ENCODE data around the gene MYO1G. TPM values are rescaled to one million over a fixed set of nuclear protein-coding genes. Genes with fewer than 3 reads are reported as not detected.
A peak's percentile ranks its signal among the peaks of the same experiment; 100 is the strongest.

MYO1G gene
- total and polyA plus RNA-seq, 9 of the 15 experiments (the other 6 are each of a cell fraction or from before 2014, with no cell fraction given): 0.03 to 0.62 (median 0.13) TPM; not detected in 1

GRCh38 chr7:44994877-44995554 lies 16.2 kb upstream of the MYO1G start (continued):
- TF ChIP-seq BHLHE40 (IDR thresholded peaks at IDR 0.05; ENCODE audit: low read length) (peak; percentile 71), ZNF316 (IDR thresholded peaks at IDR 0.05) (no peak), ZNF23 (CRISPR knock-in tag; IDR thresholded peaks at IDR 0.05) (no peak), HSF4 (CRISPR knock-in tag; IDR thresholded peaks at IDR 0.05; ENCODE audit: borderline replicate concordance) (no peak), POU5F1 (IDR thresholded peaks at IDR 0.05; ENCODE audit: borderline replicate concordance, low read depth, low read length, partially characterized antibody) (no peak), ZNF655 (CRISPR knock-in tag; IDR thresholded peaks at IDR 0.05) (no peak), FOXP1 (CRISPR knock-in tag; IDR thresholded peaks at IDR 0.05) (no peak), ZNF592 (IDR thresholded peaks at IDR 0.05) (peak; percentile 88), GATAD2A (IDR thresholded peaks at IDR 0.05) (peak; percentile 96), KLF16 (IDR thresholded peaks at IDR 0.05) (peak; percentile 95), ELK1 (CRISPR knock-in tag; IDR thresholded peaks at IDR 0.05) (no peak), MBD1 (CRISPR knock-in tag; IDR thresholded peaks at IDR 0.05) (no peak), MEIS2 (IDR thresholded peaks at IDR 0.05; ENCODE audit: partially characterized antibody) (peak; percentile 96), ATF7 (IDR thresholded peaks at IDR 0.05) (peak; percentile 68; the same call in 1 of the 2 replicates), NCOA4 (IDR thresholded peaks at IDR 0.05; ENCODE audit: partially characterized antibody) (no peak), RNF2 (IDR thresholded peaks at IDR 0.05) (peak; percentile 99), RBM22 (IDR thresholded peaks at IDR 0.05; ENCODE audit: low read depth, low read length, poor library complexity, severe bottlenecking) (no peak), ZC3H4 (CRISPR knock-in tag; IDR thresholded peaks at IDR 0.05; ENCODE audit: borderline replicate concordance) (no peak), CREB5 (CRISPR knock-in tag; IDR thresholded peaks at IDR 0.05) (no peak), POLR3G (IDR thresholded peaks at IDR 0.05; ENCODE audit: extremely low read depth, insufficient read length, insufficient replicate concordance) (no peak)
